H1 (cell line): ENCODE measurements around the gene KIF20A. TPM values are rescaled to one million over a fixed set of nuclear protein-coding genes. Genes with fewer than 3 reads are reported as not detected.

ENCODE experiments used
- CTCF ChIA-PET: fragments of 300-600 bp; sonication (Branson Sonifier 250); formaldehyde crosslinking; loops from one replicate; lab custom pipeline; 2021; ENCODE audit not compliant: partially characterized antibody; lab: Charles Lee
- POLR2A ChIA-PET: fragments of 300-600 bp; sonication (Branson Sonifier 250); formaldehyde crosslinking; loops from one replicate; lab custom pipeline; 2021; ENCODE audit warnings: inconsistent platforms; ENCODE audit not compliant: partially characterized antibody; lab: Charles Lee
- DNase-seq, 2 experiments: peaks; one replicate each; pipeline versions ENCODE4 v3.0.0 to v3.0.0-alpha.2; 2010 to 2022; ENCODE audit warnings: low spot score in 2 of 2, low read depth in 1 of 2, mixed read lengths in 1 of 2
- FAIRE-seq: peaks from 2 replicates; lab custom pipeline; 2011; peaks lifted over from hg19 to GRCh38; lab: Jason Lieb, UNC
- H2AFZ ChIP-seq: 2 replicates; pipeline ENCODE4 v1.8.1; 2012; ENCODE audit warnings: low read length, inconsistent platforms
- H2AK5ac ChIP-seq: 2 replicates; pipeline ENCODE4 v1.6.1; 2013; ENCODE audit warnings: low read depth, low read length
- H2BK120ac ChIP-seq: replicated peaks from 2 replicates; pipeline ENCODE3; 2013; ENCODE audit warnings: low read depth, low read length, inconsistent platforms
- H2BK12ac ChIP-seq: 2 replicates; pipeline ENCODE4 v1.6.1; 2013; ENCODE audit warnings: low read depth, low read length
- H2BK15ac ChIP-seq: 2 replicates; pipeline ENCODE4 v1.6.1; 2013; ENCODE audit warnings: low read length
- H2BK20ac ChIP-seq: 2 replicates; pipeline ENCODE4 v1.6.1; 2013; ENCODE audit warnings: low read length
- H2BK5ac ChIP-seq: 2 replicates; pipeline ENCODE4 v1.6.1; 2013; ENCODE audit warnings: low read depth, low read length
- H3K14ac ChIP-seq: 2 replicates; pipeline ENCODE4 v1.6.1; 2013; ENCODE audit warnings: inconsistent platforms; ENCODE audit not compliant: insufficient read length
- H3K18ac ChIP-seq: 2 replicates; pipeline ENCODE4 v1.6.1; 2013; ENCODE audit warnings: low read length; ENCODE audit errors: extremely low read depth
- H3K23ac ChIP-seq: 2 replicates; pipeline ENCODE4 v1.6.1; 2013; ENCODE audit warnings: inconsistent platforms; ENCODE audit not compliant: insufficient read length
- H3K23me2 ChIP-seq: 2 replicates; pipeline ENCODE4 v1.6.1; 2013; ENCODE audit warnings: low read depth, low read length
- H3K27ac ChIP-seq: 2 replicates; pipeline ENCODE4 v1.6.1; 2011; ENCODE audit warnings: low read depth, low read length, inconsistent platforms
- H3K27me3 ChIP-seq, 4 experiments: replicated peaks in 1 of 4; 1 replicate in 1 of 4; 2 replicates in 3 of 4; pipeline versions ENCODE4 v1.6.1 to v1.8.1; 2011 to 2013; ENCODE audit warnings: low read length in 3 of 4, mild to moderate bottlenecking in 3 of 4, inconsistent platforms in 2 of 4, mixed read lengths in 2 of 4, moderate library complexity in 1 of 4; ENCODE audit not compliant: control insufficient read depth in 3 of 4, insufficient read depth in 3 of 4; ENCODE audit errors: extremely low read depth in 1 of 4
- H3K36me3 ChIP-seq, 4 experiments: 2 replicates each; pipeline versions ENCODE4 v1.6.1 to v1.8.1; 2011 to 2013; ENCODE audit warnings: mild to moderate bottlenecking in 4 of 4, low read length in 3 of 4, moderate library complexity in 2 of 4, control low read depth in 1 of 4, inconsistent platforms in 1 of 4; ENCODE audit not compliant: insufficient read depth in 4 of 4, control insufficient read depth in 2 of 4
- H3K4ac ChIP-seq: replicated peaks from 2 replicates; pipeline ENCODE3; 2013; ENCODE audit warnings: low read length, low read depth, mixed read lengths, inconsistent platforms; ENCODE audit not compliant: insufficient read length
- H3K4me1 ChIP-seq, 4 experiments: replicated peaks in 1 of 4; 1 replicate in 1 of 4; 2 replicates in 3 of 4; pipeline versions ENCODE4 v1.6.1 to v1.8.1; 2011 to 2013; ENCODE audit warnings: low read length in 3 of 4, inconsistent platforms in 2 of 4, mixed read lengths in 1 of 4; ENCODE audit not compliant: insufficient read depth in 4 of 4, control insufficient read depth in 3 of 4
- H3K4me2 ChIP-seq, 2 experiments: 2 replicates each; pipeline versions ENCODE4 v1.6.1 to v1.8.1; 2011 to 2013; ENCODE audit warnings: low read depth in 2 of 2, low read length in 2 of 2, control low read depth in 1 of 2, inconsistent platforms in 1 of 2, mild to moderate bottlenecking in 1 of 2; ENCODE audit not compliant: insufficient read depth in 1 of 2
- H3K4me3 ChIP-seq, 4 experiments: fragments of 200-600, 300-600 bp in 1 of 4; sonication (generic), shearing (Covaris generic), sonication (Bioruptor Twin) in 1 of 4; 2 replicates each; pipeline versions ENCODE4 v1.5.1 to v1.8.1; 2011 to 2016; ENCODE audit warnings: low read length in 4 of 4, low read depth in 3 of 4, control low read depth in 2 of 4, inconsistent platforms in 2 of 4, mild to moderate bottlenecking in 2 of 4, mixed read lengths in 1 of 4, moderate library complexity in 1 of 4; ENCODE audit not compliant: insufficient read depth in 2 of 4; ENCODE audit errors: extremely low read depth in 1 of 4
- H3K56ac ChIP-seq: replicated peaks from 2 replicates; pipeline ENCODE3; 2013; ENCODE audit warnings: low read depth, mild to moderate bottlenecking, mixed read lengths, low read length, inconsistent platforms; ENCODE audit not compliant: insufficient read length
- H3K79me1 ChIP-seq: 2 replicates; pipeline ENCODE4 v1.6.1; 2013; ENCODE audit warnings: low read depth, low read length, control low read depth
- H3K79me2 ChIP-seq, 2 experiments: 2 replicates each; pipeline versions ENCODE4 v1.6.1 to v1.8.1; 2012 to 2013; ENCODE audit warnings: low read length in 2 of 2, mild to moderate bottlenecking in 2 of 2, inconsistent platforms in 1 of 2; ENCODE audit not compliant: insufficient read depth in 2 of 2, control insufficient read depth in 1 of 2
- H3K9ac ChIP-seq, 4 experiments: replicated peaks in 1 of 4; 1 replicate in 1 of 4; 2 replicates in 3 of 4; pipeline versions ENCODE4 v1.6.1 to v1.8.1; 2011 to 2013; ENCODE audit warnings: low read depth in 3 of 4, low read length in 3 of 4, control low read depth in 2 of 4, mild to moderate bottlenecking in 2 of 4, moderate library complexity in 2 of 4, inconsistent platforms in 1 of 4; ENCODE audit errors: extremely low read depth in 1 of 4
- H3K9me3 ChIP-seq, 2 experiments: 2 replicates each; pipeline versions ENCODE4 v1.6.1 to v1.8.1; 2012 to 2013; ENCODE audit warnings: mild to moderate bottlenecking in 2 of 2, moderate library complexity in 2 of 2, control low read depth in 1 of 2, inconsistent platforms in 1 of 2, low read depth in 1 of 2, low read length in 1 of 2, mixed read lengths in 1 of 2; ENCODE audit not compliant: insufficient read depth in 2 of 2
- H4K20me1 ChIP-seq, 2 experiments: replicated peaks in 1 of 2; 2 replicates each; pipeline versions ENCODE3 to v1.8.1; 2011 to 2013; ENCODE audit warnings: inconsistent platforms in 2 of 2, low read length in 2 of 2, mild to moderate bottlenecking in 1 of 2; ENCODE audit not compliant: insufficient read depth in 2 of 2, control insufficient read depth in 1 of 2
- H4K5ac ChIP-seq: 2 replicates; pipeline ENCODE4 v1.6.1; 2013; ENCODE audit warnings: low read length, low read depth, mixed read lengths, inconsistent platforms; ENCODE audit not compliant: insufficient read length
- H4K8ac ChIP-seq: 2 replicates; pipeline ENCODE4 v1.8.0; 2013; ENCODE audit warnings: mild to moderate bottlenecking, moderate library complexity, low read length, inconsistent platforms; ENCODE audit not compliant: insufficient read depth; ENCODE audit errors: extremely low read depth
- H4K91ac ChIP-seq: replicated peaks from 2 replicates; pipeline ENCODE3; 2013; ENCODE audit warnings: low read length, mixed read lengths, inconsistent platforms; ENCODE audit not compliant: insufficient read length
- CBX5 ChIP-seq: fragments of 300-800, 300-1000 bp; sonication (generic); IDR thresholded peaks from 2 replicates; pipeline ENCODE4 v1.7.1; 2016; ENCODE audit warnings: antibody characterized with exemption, low read length, low read depth
- HDAC2 ChIP-seq, 2 experiments: fragments of 300-600 bp in 1 of 2; sonication (generic) in 1 of 2; IDR thresholded peaks; 2 replicates each; pipeline ENCODE4 v1.6.1; 2011 to 2012; ENCODE audit warnings: low read depth in 2 of 2, low read length in 2 of 2, mild to moderate bottlenecking in 2 of 2, moderate library complexity in 2 of 2, borderline replicate concordance in 1 of 2, inconsistent platforms in 1 of 2
- JUND ChIP-seq: IDR thresholded peaks from 2 replicates; pipeline ENCODE4 v1.6.1; 2011; ENCODE audit warnings: mild to moderate bottlenecking, improper control_type of control experiment, low read length
- KDM4A ChIP-seq: IDR thresholded peaks from one replicate; pipeline ENCODE4 v1.7.1; 2012; ENCODE audit warnings: low read depth, mild to moderate bottlenecking, moderate library complexity, low read length, inconsistent platforms; ENCODE audit not compliant: severe bottlenecking
- NANOG ChIP-seq: IDR thresholded peaks from 2 replicates; pipeline ENCODE4 v1.6.1; 2011; ENCODE audit warnings: low read length, low read depth, mild to moderate bottlenecking, inconsistent platforms; ENCODE audit not compliant: insufficient read depth, poor library complexity, severe bottlenecking
- PHF8 ChIP-seq: fragments of 200-600 bp; sonication (generic); conservative IDR thresholded peaks from 2 replicates; pipeline ENCODE4 v1.7.1; 2012; ENCODE audit warnings: low read depth, mild to moderate bottlenecking, inconsistent platforms, low read length, moderate library complexity
- SAP30 ChIP-seq: fragments of 300-600 bp; sonication (generic); IDR thresholded peaks from 2 replicates; pipeline ENCODE4 v1.7.1; 2012; ENCODE audit warnings: low read length, moderate library complexity, mild to moderate bottlenecking, inconsistent platforms; ENCODE audit not compliant: insufficient read depth, insufficient replicate concordance
- SIN3A ChIP-seq, 2 experiments: IDR thresholded peaks in 1 of 2; conservative IDR thresholded peaks in 1 of 2; 2 replicates each; pipeline ENCODE4 v1.6.1; 2011 to 2012; ENCODE audit warnings: low read length in 2 of 2, improper control_type of control experiment in 1 of 2, low read depth in 1 of 2, mild to moderate bottlenecking in 1 of 2
- ZNF274 ChIP-seq: IDR thresholded peaks from 2 replicates; pipeline ENCODE4 v1.7.0; 2012; ENCODE audit warnings: low read length, borderline replicate concordance; ENCODE audit errors: extremely low read depth
- WGBS, 2 experiments: shearing (Covaris generic) in 1 of 2; methylation state at CpG; one replicate each; pipeline versions ENCODE4 v1.1.6 to v1.1.7; 2013 to 2015; ENCODE audit warnings: low lambda C conversion rate in 2 of 2, mixed read lengths in 2 of 2, inconsistent platforms in 1 of 2, low coverage in 1 of 2, missing lambda C conversion rate in 1 of 2; ENCODE audit not compliant: insufficient replicate concordance in 2 of 2, insufficient coverage in 1 of 2, insufficient read length in 1 of 2; ENCODE audit errors: extremely low coverage in 1 of 2, missing lambda C conversion rate in 1 of 2; 5-methylcytosine and 5-hydroxymethylcytosine counted together
- polyA plus RNA-seq, 7 experiments: library from polyadenylated mRNA; depleted of rRNA in 3 of 7; stranded (reverse) in 5 of 7; unstranded in 2 of 7; fragments of >200 nt in 5 of 7; fragments of 200-250 nt in 2 of 7; gene quantifications; 1 replicate in 5 of 7; 2 replicates in 1 of 7; 4 replicates in 1 of 7; pipeline versions ENCODE4 v1.2.1 to v1.2.3, GENCODE V29; 2011 to 2013; ENCODE audit warnings: missing spikeins in 2 of 7, mixed read lengths in 2 of 7
- total RNA-seq: library from RNA; stranded (reverse); fragmentation: NEBNext Ultra II Directional; extraction: Animal tissue kit (Norgen Biotek cat#: 25700); gene quantifications from 2 replicates; pipeline ENCODE4 v1.2.1, GENCODE V29; 2021

KIF20A gene
- total and polyA plus RNA-seq, 2 of the 8 experiments (the other 6 are each of a cell fraction or from before 2014, with no cell fraction given), result 33.3 to 67.1 TPM

GRCh38 chr5:138179277-138179857, 455 bp downstream of the KIF20A start:
- peak overlapping the region; percentile 27 for H3K18ac ChIP-seq
- peak overlapping the region; percentile 81; the same call in 1 of the 2 replicates for H4K8ac ChIP-seq
- DNase-seq (peak in 1 of 2 experiments; percentile 53), FAIRE-seq (no peak)
- WGBS, 2 experiments, result 2% methylated on average over 23 of the region's 23 CpGs; no CpG with 5 or more reads in 1 of the 2 experiments
- H2BK15ac ChIP-seq, result no peak overlapping the region
- CTCF ChIA-PET, result interaction anchor here (0.7 to 2.2 kb wide), 11 partner anchors 9 to 234 kb away, joined by 3 to 7 read pairs (median 3); no protein-coding TSS in a partner anchor
- H3K23me2 ChIP-seq, result peaks cover 8% of the 10 kb centered on the region
- H3K27ac ChIP-seq, result peak overlapping the region; percentile 91
- H3K79me1 ChIP-seq, result peaks cover 2% of the 10 kb centered on the region; the same call in 1 of the 2 replicates
- peak overlapping the region; percentile 75; the same call in 1 of the 2 replicates for H2BK5ac ChIP-seq
- H2AK5ac ChIP-seq, result no peak overlapping the region
- H3K23ac ChIP-seq, result no peak overlapping the region
- no peak overlapping the region for H2BK20ac ChIP-seq
- H3K9me3 ChIP-seq, result no peaks in the 10 kb centered on the region
- peak overlapping the region; percentile 80 to 92 (median 86) for H3K9ac ChIP-seq
- H3K56ac ChIP-seq, result peak overlapping the region; percentile 54
- peaks cover 28 to 53% (median 38%) of the 10 kb centered on the region in 4 experiments for H3K36me3 ChIP-seq
- no peaks in the 10 kb centered on the region; a peak in 2 of 7 replicates for H3K4me1 ChIP-seq
- H2BK120ac ChIP-seq, result no peak overlapping the region
- no peak overlapping the region for H2BK12ac ChIP-seq
- peak overlapping the region; percentile 91 to 100 (median 96) for H3K4me3 ChIP-seq
- POLR2A ChIA-PET, result interaction anchor here (0.6 to 4.6 kb wide), 30 partner anchors 9 to 443 kb away, joined by 3 to 37 read pairs (median 4); partner anchors contain the start of genes CDC23, CDC25C, EGR1 and ETF1
- no peak overlapping the region for H3K14ac ChIP-seq
- peak overlapping the region; percentile 17 for H3K4ac ChIP-seq
- H4K91ac ChIP-seq, result peak overlapping the region; percentile 13
- H4K5ac ChIP-seq, result peak overlapping the region; percentile 49
- TF ChIP-seq CBX5 (no peak), NANOG (no peak), SIN3A (conservative IDR thresholded peaks at IDR 0.05 in 1 of 2, IDR thresholded peaks at IDR 0.05 in 1 of 2; ENCODE audit: low read depth in 1 of 2, low read length in 2 of 2) (peak in 1 of 2 experiments; percentile 5; a peak in 2 of 4 replicates), KDM4A (peak; percentile 11), PHF8 (0 out of 2 replicates have a peak, but pooled peaks have one; percentile 76), JUND (no peak), SAP30 (peak; percentile 45), HDAC2 (IDR thresholded peaks at IDR 0.05; ENCODE audit: borderline replicate concordance in 1 of 2, low read depth in 2 of 2, low read length in 2 of 2) (peak in 1 of 2 experiments; percentile 36; a peak in 1 of 4 replicates), ZNF274 (no peak)
- H2AFZ ChIP-seq, result peak overlapping the region; percentile 28; the same call in 1 of the 2 replicates
- peak overlapping the region; percentile 83 to 87 for H3K4me2 ChIP-seq
- H4K20me1 ChIP-seq, result peaks cover 0 to 2% of the 10 kb centered on the region in 2 experiments
- no peaks in the 10 kb centered on the region for H3K27me3 ChIP-seq
- peaks cover 0 to 40% of the 10 kb centered on the region in 2 experiments; a peak in 2 of 4 replicates for H3K79me2 ChIP-seq
